Endothelial cell (in vitro differentiated cells): Measurements from ENCODE around the gene S100A8. TPM values are rescaled to one million over a fixed set of nuclear protein-coding genes. Genes with fewer than 3 reads are reported as not detected.
A peak's percentile ranks its signal among the peaks of the same experiment; 100 is the strongest.

Experiments used
- DNase-seq: peaks from one replicate; pipeline ENCODE4 v3.0.0; 2021; ENCODE audit warnings: low spot score
- H3K27ac Mint-ChIP-seq: one replicate; pipeline ENCODE4 v1.8.0; 2021; ENCODE audit warnings: mixed read lengths, inconsistent platforms; ENCODE audit not compliant: unreplicated experiment
- H3K27me3 Mint-ChIP-seq: one replicate; pipeline ENCODE4 v1.8.0; 2021; ENCODE audit warnings: mild to moderate bottlenecking, moderate library complexity, mixed read lengths, inconsistent platforms; ENCODE audit not compliant: unreplicated experiment
- H3K36me3 Mint-ChIP-seq: one replicate; pipeline ENCODE4 v1.8.0; 2021; ENCODE audit warnings: mild to moderate bottlenecking, low read depth, mixed read lengths, inconsistent platforms; ENCODE audit not compliant: unreplicated experiment
- H3K4me1 Mint-ChIP-seq: one replicate; pipeline ENCODE4 v1.8.0; 2021; ENCODE audit warnings: mild to moderate bottlenecking, mixed read lengths, inconsistent platforms; ENCODE audit not compliant: unreplicated experiment
- H3K4me3 Mint-ChIP-seq: one replicate; pipeline ENCODE4 v1.8.0; 2021; ENCODE audit warnings: mild to moderate bottlenecking, mixed read lengths, inconsistent platforms; ENCODE audit not compliant: unreplicated experiment
- H3K9me3 Mint-ChIP-seq: one replicate; pipeline ENCODE4 v1.8.0; 2021; ENCODE audit warnings: mixed read lengths, inconsistent platforms; ENCODE audit not compliant: unreplicated experiment
- total RNA-seq: library from RNA; stranded (reverse); fragmentation: NEBNext Ultra II Directional; extraction: Animal tissue kit (Norgen Biotek cat#: 25700); gene quantifications from one replicate; pipeline ENCODE4 v1.2.1, GENCODE V29; 2021; ENCODE audit not compliant: unreplicated experiment
- TF ChIP-seq, protein P1 (sequence below): fragments of 200-600 bp; sonication (generic); IDR thresholded peaks from one replicate; pipeline ENCODE4 v1.5.0; 2021; ENCODE audit warnings: antibody characterized with exemption; ENCODE audit not compliant: unreplicated experiment

The S100A8 gene
- total RNA-seq, 1 donor from 2014 or later: not detected

DNA sequence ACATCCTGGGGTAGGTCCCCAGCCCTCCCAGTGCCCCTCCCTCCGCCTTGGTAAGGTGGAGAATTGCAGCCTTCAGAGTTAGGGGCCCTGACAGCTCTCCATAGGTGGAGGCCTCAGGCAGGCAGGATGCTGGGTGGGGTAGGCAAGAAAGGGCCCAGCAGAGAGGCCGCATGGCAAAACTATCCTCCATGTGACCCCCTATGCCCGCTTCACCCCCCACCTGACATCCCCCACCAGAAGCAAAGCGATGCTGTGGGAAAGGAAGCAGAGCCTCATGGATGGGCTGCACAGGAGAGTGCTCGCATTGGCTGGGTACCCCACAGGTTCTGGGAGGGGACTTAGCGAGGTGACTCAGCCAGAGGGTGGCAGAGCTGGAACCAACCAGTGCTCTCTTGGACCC lies 31.6 kb downstream of the S100A8 start:
- TF ChIP-seq, protein P1, sequence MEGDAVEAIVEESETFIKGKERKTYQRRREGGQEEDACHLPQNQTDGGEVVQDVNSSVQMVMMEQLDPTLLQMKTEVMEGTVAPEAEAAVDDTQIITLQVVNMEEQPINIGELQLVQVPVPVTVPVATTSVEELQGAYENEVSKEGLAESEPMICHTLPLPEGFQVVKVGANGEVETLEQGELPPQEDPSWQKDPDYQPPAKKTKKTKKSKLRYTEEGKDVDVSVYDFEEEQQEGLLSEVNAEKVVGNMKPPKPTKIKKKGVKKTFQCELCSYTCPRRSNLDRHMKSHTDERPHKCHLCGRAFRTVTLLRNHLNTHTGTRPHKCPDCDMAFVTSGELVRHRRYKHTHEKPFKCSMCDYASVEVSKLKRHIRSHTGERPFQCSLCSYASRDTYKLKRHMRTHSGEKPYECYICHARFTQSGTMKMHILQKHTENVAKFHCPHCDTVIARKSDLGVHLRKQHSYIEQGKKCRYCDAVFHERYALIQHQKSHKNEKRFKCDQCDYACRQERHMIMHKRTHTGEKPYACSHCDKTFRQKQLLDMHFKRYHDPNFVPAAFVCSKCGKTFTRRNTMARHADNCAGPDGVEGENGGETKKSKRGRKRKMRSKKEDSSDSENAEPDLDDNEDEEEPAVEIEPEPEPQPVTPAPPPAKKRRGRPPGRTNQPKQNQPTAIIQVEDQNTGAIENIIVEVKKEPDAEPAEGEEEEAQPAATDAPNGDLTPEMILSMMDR: no peak
- H3K9me3 Mint-ChIP-seq: no peaks in the 10 kb centered on the region
- no peak overlapping the region for H3K4me3 Mint-ChIP-seq
- peaks cover 5% of the 10 kb centered on the region for H3K27me3 Mint-ChIP-seq
- no peaks in the 10 kb centered on the region for H3K36me3 Mint-ChIP-seq
- H3K27ac Mint-ChIP-seq: no peak overlapping the region
- no peak for DNase-seq
- H3K4me1 Mint-ChIP-seq: peaks cover 21% of the 10 kb centered on the region

DNA sequence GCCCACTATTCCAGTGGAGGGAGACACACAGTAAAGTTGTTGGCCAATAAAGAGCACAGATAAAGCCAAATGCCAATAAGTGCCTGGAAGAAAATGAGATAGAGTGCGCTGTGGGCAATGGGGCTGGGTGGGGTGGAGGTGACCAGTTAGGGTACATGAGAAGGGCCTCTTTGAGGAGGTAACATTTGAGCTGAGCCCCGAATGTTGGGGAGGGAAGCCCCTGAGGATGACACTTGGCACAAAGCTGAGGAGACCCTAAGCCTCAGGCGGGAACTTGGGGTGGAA lies 32.2 kb downstream of the S100A8 start:
- peaks cover 5% of the 10 kb centered on the region for H3K27me3 Mint-ChIP-seq

DNA sequence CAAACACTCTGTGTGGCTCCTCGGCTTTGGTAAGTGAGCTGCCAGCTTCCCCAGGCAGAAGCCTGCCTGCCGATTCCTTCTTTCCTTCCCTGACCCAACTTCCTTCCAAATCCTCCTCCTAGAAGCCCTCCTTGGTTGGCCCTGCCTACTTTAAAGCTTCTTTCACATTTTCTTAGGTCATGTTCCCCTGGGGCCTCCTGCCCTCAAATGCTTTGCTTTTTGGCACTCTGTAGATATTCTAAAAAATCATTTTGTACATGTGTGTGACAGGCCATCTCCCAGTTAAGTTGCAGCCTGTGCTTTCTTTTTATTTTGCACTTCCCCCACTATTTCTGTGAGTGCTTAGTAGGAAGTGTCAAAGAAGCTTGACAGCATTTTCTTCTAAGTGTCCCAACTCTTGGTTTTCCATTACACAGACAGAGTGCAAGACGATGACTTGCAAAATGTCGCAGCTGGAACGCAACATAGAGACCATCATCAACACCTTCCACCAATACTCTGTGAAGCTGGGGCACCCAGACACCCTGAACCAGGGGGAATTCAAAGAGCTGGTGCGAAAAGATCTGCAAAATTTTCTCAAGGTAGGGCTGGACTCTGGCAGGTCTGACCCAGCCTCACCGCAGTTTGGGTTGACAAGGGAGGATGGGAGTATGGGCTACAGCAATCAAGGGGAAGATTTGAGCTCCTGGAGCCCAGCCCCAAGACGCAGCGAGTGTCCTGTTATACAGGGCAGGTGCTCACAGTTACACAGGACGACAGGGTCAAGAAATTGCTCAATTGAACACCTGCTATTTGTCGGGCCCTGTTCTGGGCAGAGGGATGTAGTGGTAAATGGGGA lies 32.8 kb downstream of the S100A8 start, which contains the start of gene S100A9:
TSS of gene S100A9 (plus strand) at position 2 of the 838 bp plus-strand sequence. CDS start at position 432, 430 bp downstream.
- Mint-ChIP-seq H3K27ac (no peak within 1 kb of the TSS), H3K27me3 (peaks cover 5% of the 10 kb centered on the region), H3K4me3 (peak within 1 kb of the TSS; percentile 29), H3K9me3 (no peaks in the 10 kb centered on the region), H3K4me1 (peaks cover 21% of the 10 kb centered on the region), H3K36me3 (no peaks in the 10 kb centered on the region)
- TF ChIP-seq, protein P1: no peak
- no peak for DNase-seq

More for the DNA sequence above, 32.2 kb downstream of the S100A8 start:
- Mint-ChIP-seq H3K9me3 (no peaks in the 10 kb centered on the region), H3K4me1 (peaks cover 21% of the 10 kb centered on the region), H3K4me3 (no peak overlapping the region), H3K36me3 (no peaks in the 10 kb centered on the region), H3K27ac (no peak overlapping the region)
- no peak for DNase-seq
- TF ChIP-seq, protein P1: no peak

DNA sequence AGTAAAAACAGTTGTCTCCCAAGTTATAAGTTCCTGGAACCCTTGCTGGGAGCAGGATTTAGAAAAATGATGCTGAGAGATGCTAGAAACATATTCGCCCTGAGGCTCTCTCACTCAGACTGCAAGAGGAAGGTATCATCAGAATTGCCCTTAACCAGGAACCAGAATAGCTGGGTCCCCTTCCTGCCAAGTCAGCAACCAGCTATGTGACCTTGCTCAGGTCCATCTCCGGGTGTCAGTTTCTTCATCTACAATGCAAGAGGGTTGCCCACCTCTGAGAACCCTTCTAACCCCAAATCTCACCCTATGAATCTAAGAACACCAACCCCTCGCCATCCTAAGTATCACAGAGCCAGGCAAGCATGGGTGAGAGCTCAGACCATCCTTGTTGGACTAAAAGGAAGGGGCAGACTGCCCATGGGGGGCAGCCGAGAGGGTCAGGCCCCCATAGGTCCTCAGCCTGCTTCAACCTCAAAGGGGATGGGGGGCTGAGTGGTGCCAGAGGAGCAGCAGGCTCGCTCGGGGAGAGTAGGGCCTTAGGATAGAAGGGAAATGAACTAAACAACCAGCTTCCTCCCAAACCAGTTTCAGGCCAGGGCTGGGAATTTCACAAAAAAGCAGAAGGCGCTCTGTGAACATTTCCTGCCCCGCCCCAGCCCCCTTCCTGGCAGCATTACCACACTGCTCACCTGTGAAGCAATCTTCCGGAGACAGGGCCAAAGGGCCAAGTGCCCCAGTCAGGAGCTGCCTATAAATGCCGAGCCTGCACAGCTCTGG lies 33.6 kb downstream of the S100A8 start:
- H3K9me3 Mint-ChIP-seq: no peaks in the 10 kb centered on the region
- peaks cover 5% of the 10 kb centered on the region for H3K27me3 Mint-ChIP-seq
- no peak overlapping the region for H3K27ac Mint-ChIP-seq
- TF ChIP-seq, protein P1: no peak
- peaks cover 27% of the 10 kb centered on the region for H3K4me1 Mint-ChIP-seq
- H3K4me3 Mint-ChIP-seq: no peak overlapping the region
- no peak for DNase-seq
- no peaks in the 10 kb centered on the region for H3K36me3 Mint-ChIP-seq
